Fibroblast of lung (primary cell): ENCODE data around the gene TCERG1L. TPM values are rescaled to one million over a fixed set of nuclear protein-coding genes. Genes with fewer than 3 reads are reported as not detected.

ENCODE experiments used
- DNase-seq, 2 donors: peaks; one replicate each; pipeline versions ENCODE4 v3.0.0 to v3.0.0-alpha.2; 2010; ENCODE audit warnings: low read depth in 2 of 2
- H2AFZ ChIP-seq: 2 replicates; pipeline ENCODE4 v1.5.1; 2012; ENCODE audit warnings: low read length, control low read depth, inconsistent platforms
- H3K27ac ChIP-seq: 2 replicates; pipeline ENCODE4 v1.5.1; 2011; ENCODE audit warnings: low read length, control low read depth; ENCODE audit not compliant: insufficient read depth
- H3K27me3 ChIP-seq: 2 replicates; pipeline ENCODE4 v1.5.1; 2011; ENCODE audit warnings: mild to moderate bottlenecking, low read length; ENCODE audit not compliant: control insufficient read depth, insufficient read depth
- H3K36me3 ChIP-seq: 2 replicates; pipeline ENCODE4 v1.5.1; 2011; ENCODE audit warnings: low read length; ENCODE audit not compliant: control insufficient read depth, insufficient read depth
- H3K4me1 ChIP-seq: 2 replicates; pipeline ENCODE4 v1.5.1; 2011; ENCODE audit warnings: low read length; ENCODE audit not compliant: control insufficient read depth, insufficient read depth; ENCODE audit errors: extremely low read depth
- H3K4me2 ChIP-seq: 2 replicates; pipeline ENCODE4 v1.5.1; 2011; ENCODE audit warnings: low read length, control low read depth; ENCODE audit not compliant: insufficient read depth; ENCODE audit errors: extremely low read depth
- H3K4me3 ChIP-seq, 4 experiments: fragments of 200-600 bp in 1 of 4; sonication (generic) in 1 of 4; replicated peaks in 1 of 4; 2 replicates each; pipeline ENCODE4 v1.5.1; 2011 to 2016; ENCODE audit warnings: low read length in 4 of 4, low read depth in 3 of 4, mild to moderate bottlenecking in 3 of 4, control low read depth in 2 of 4, inconsistent platforms in 1 of 4, mixed read lengths in 1 of 4; ENCODE audit not compliant: insufficient read depth in 1 of 4; ENCODE audit errors: control extremely low read depth in 1 of 4
- H3K79me2 ChIP-seq: 2 replicates; pipeline ENCODE4 v1.5.1; 2012; ENCODE audit warnings: mild to moderate bottlenecking, low read length, inconsistent platforms; ENCODE audit not compliant: control insufficient read depth, insufficient read depth
- H3K9ac ChIP-seq: 2 replicates; pipeline ENCODE4 v1.5.1; 2011; ENCODE audit warnings: mild to moderate bottlenecking, low read length, control low read depth; ENCODE audit not compliant: insufficient read depth
- H3K9me3 ChIP-seq: 2 replicates; pipeline ENCODE4 v1.5.1; 2012; ENCODE audit warnings: low read depth, low read length; ENCODE audit not compliant: control insufficient read depth, insufficient read depth
- H4K20me1 ChIP-seq: 2 replicates; pipeline ENCODE4 v1.5.1; 2011; ENCODE audit warnings: low read length; ENCODE audit not compliant: control insufficient read depth, insufficient read depth; ENCODE audit errors: extremely low read depth
- EZH2 ChIP-seq: IDR thresholded peaks from 2 replicates; pipeline ENCODE4 v1.5.1; 2012; ENCODE audit warnings: low read length, control low read depth, mild to moderate bottlenecking; ENCODE audit errors: missing control alignments
- polyA plus RNA-seq, 2 donors: library from polyadenylated mRNA; depleted of rRNA in 1 of 2; stranded (reverse) in 1 of 2; unstranded in 1 of 2; fragments of >200 nt; gene quantifications; 2 replicates each; pipeline ENCODE4 v1.2.1, GENCODE V29; 2011 to 2012; ENCODE audit warnings: missing spikeins in 1 of 2
- total RNA-seq: library from RNA; depleted of rRNA; stranded (reverse); fragments of >200 nt; gene quantifications from 2 replicates; pipeline ENCODE4 v1.2.1, GENCODE V29; 2014
- TF ChIP-seq, protein P1 (sequence below), 2 donors: IDR thresholded peaks in 1 of 2; conservative IDR thresholded peaks in 1 of 2; 1 replicate in 1 of 2; 2 replicates in 1 of 2; pipeline ENCODE4 v1.5.1; 2011 to 2012; ENCODE audit warnings: low read length in 2 of 2, control low read depth in 1 of 2, inconsistent platforms in 1 of 2, low read depth in 1 of 2, mild to moderate bottlenecking in 1 of 2

The TCERG1L gene
- total and polyA plus RNA-seq, 2 donors (not counting 1 experiment from before 2014, with no cell fraction given): 0.02 TPM; not detected in 1

- no peaks in the 10 kb centered on the region for H3K4me1 ChIP-seq
- no peak overlapping the region for H3K9ac ChIP-seq
- H2AFZ ChIP-seq: no peak overlapping the region
- no peak overlapping the region for H3K4me2 ChIP-seq
- H3K4me3 ChIP-seq: no peak overlapping the region
- no peak for TF ChIP-seq EZH2
- TF ChIP-seq, protein P1, sequence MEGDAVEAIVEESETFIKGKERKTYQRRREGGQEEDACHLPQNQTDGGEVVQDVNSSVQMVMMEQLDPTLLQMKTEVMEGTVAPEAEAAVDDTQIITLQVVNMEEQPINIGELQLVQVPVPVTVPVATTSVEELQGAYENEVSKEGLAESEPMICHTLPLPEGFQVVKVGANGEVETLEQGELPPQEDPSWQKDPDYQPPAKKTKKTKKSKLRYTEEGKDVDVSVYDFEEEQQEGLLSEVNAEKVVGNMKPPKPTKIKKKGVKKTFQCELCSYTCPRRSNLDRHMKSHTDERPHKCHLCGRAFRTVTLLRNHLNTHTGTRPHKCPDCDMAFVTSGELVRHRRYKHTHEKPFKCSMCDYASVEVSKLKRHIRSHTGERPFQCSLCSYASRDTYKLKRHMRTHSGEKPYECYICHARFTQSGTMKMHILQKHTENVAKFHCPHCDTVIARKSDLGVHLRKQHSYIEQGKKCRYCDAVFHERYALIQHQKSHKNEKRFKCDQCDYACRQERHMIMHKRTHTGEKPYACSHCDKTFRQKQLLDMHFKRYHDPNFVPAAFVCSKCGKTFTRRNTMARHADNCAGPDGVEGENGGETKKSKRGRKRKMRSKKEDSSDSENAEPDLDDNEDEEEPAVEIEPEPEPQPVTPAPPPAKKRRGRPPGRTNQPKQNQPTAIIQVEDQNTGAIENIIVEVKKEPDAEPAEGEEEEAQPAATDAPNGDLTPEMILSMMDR (conservative IDR thresholded peaks at IDR 0.05 in 1 of 2, IDR thresholded peaks at IDR 0.05 in 1 of 2; ENCODE audit: low read depth in 1 of 2, low read length in 2 of 2): no peak
- no peaks in the 10 kb centered on the region for H3K9me3 ChIP-seq
- H3K27ac ChIP-seq: no peak overlapping the region
- H4K20me1 ChIP-seq: no peaks in the 10 kb centered on the region
- no peaks in the 10 kb centered on the region for H3K36me3 ChIP-seq
- H3K27me3 ChIP-seq: no peaks in the 10 kb centered on the region
- DNase-seq: no peak
- no peaks in the 10 kb centered on the region for H3K79me2 ChIP-seq
These were observed 105.2 kb downstream of the TCERG1L start for GRCh38 chr10:131206111-131206995.

DNA sequence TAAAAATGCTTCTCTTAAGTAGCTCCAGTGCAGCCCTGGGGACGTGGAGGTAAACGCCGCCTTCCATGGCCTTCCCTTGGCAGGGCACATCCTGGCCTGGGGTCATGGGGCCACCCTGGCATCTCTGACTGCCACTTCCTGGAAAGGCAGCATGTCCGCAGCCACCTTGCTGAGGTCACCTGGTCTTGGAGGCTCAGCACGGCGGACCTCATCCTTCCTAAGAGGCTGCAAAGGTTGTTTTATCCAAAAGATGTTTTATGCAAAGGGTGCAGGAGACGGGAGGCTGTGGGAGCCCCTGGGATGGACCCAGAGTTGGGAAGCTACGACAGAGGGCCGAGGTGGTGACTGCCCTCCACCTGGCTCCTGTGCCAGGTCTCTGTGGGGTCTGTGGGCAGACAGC, 106.0 kb downstream of the TCERG1L start:
- DNase-seq: no peak
- no peak overlapping the region for H3K9ac ChIP-seq
- H3K4me2 ChIP-seq: no peak overlapping the region
- H3K27me3 ChIP-seq: no peaks in the 10 kb centered on the region
- H3K4me3 ChIP-seq: no peak overlapping the region
- H3K79me2 ChIP-seq: no peaks in the 10 kb centered on the region
- TF ChIP-seq, protein P1 (conservative IDR thresholded peaks at IDR 0.05 in 1 of 2, IDR thresholded peaks at IDR 0.05 in 1 of 2; ENCODE audit: low read depth in 1 of 2, low read length in 2 of 2): no peak
- TF ChIP-seq EZH2: no peak
- no peaks in the 10 kb centered on the region for H3K4me1 ChIP-seq
- H3K36me3 ChIP-seq: no peaks in the 10 kb centered on the region
- H2AFZ ChIP-seq: no peak overlapping the region
- H4K20me1 ChIP-seq: no peaks in the 10 kb centered on the region
- H3K27ac ChIP-seq: no peak overlapping the region
- no peaks in the 10 kb centered on the region for H3K9me3 ChIP-seq

DNA sequence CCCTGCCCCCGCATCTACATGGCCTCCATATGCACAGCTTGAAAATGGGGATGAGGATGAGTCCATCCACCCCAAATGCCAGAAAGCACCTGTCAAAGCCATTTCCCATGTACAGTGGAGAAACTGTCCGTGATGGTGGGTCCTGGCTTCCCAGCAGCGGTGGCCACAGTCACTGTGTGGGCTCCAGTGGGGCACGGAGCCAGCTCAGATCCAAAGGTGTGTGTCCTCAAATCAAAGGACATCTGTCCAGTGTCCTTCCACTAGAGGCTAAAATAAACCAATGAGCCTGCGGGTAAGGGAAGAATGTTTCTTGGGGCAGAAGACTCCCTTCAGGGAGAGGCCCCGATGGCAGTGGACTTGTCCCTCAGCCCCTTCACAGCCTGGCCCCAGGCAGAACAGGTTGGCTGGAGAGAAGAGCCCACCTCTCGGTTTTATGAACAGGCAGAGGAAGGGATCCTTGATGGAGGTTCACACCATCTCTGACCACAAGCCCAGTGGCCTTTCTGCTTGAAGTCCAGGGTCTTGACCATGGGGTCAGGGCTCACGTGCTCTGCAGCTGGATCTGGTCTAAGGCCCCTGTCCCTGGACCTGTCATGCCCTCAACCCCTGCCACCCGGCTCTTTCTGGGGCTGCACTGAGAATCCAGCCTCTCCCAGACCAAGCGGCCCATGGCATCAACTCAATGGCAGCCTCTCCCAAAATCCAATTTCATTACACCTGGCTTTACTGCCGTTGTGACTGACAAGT, 106.9 kb downstream of the TCERG1L start:
- no peak for DNase-seq

More for the DNA sequence above, 106.9 kb downstream of the TCERG1L start:
- Histone ChIP-seq H3K9me3 (no peaks in the 10 kb centered on the region), H3K36me3 (no peaks in the 10 kb centered on the region), H3K79me2 (no peaks in the 10 kb centered on the region), H3K27ac (no peak overlapping the region), H3K27me3 (no peaks in the 10 kb centered on the region), H2AFZ (no peak overlapping the region), H3K4me1 (no peaks in the 10 kb centered on the region), H4K20me1 (no peaks in the 10 kb centered on the region), H3K4me3 (no peak overlapping the region), H3K9ac (no peak overlapping the region), H3K4me2 (no peak overlapping the region)
- TF ChIP-seq, protein P1 (conservative IDR thresholded peaks at IDR 0.05 in 1 of 2, IDR thresholded peaks at IDR 0.05 in 1 of 2; ENCODE audit: low read depth in 1 of 2, low read length in 2 of 2): no peak
- no peak for TF ChIP-seq EZH2
